NAMALWA (cell line): ENCODE results near the gene CDKAL1.

Experiments used
- DNase-seq: peaks from one replicate; pipeline ENCODE4 v3.0.0-alpha.2; 2015; ENCODE audit warnings: low spot score

CDKAL1 gene

DNA sequence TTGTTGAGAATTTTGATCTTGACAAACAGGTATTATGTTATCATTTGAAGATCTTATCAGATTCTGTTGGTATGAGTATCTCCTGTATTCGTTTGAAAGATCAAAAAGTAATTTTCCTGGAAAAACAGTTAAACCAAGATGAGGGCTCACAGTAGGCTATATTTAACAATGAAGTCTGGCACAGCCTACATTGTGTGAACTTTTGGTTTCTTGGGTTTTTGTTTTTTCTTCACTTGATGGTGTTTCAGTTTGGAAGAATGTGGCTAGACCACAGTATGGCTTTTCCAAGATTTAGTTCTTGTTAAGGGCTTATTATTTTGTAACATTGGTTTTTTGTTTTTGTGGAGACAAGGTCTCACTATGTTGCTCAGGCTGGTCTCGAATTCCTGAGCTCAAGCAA, 306.4 kb downstream of the CDKAL1 start:
- no peak for DNase-seq

DNA sequence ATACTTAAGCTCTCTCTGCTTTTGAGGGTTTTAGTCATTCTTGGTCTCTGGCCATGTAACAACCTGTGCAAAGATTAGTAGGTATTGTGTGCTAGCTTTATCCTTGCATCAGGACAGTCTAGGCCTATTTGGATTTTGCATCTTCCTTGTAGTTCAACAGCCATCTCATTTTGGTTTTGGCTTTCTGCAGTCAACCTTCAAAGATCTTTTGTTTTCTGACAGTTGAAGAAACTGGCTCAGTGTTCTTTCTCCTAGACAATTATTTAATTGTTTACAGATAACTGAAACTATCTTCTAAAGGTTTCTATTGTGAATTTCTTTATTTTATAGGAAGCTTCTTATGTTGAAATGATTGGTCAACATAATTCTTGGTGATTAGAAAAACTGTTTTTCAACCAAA, 307.5 kb downstream of the CDKAL1 start:
- no peak for DNase-seq

DNA sequence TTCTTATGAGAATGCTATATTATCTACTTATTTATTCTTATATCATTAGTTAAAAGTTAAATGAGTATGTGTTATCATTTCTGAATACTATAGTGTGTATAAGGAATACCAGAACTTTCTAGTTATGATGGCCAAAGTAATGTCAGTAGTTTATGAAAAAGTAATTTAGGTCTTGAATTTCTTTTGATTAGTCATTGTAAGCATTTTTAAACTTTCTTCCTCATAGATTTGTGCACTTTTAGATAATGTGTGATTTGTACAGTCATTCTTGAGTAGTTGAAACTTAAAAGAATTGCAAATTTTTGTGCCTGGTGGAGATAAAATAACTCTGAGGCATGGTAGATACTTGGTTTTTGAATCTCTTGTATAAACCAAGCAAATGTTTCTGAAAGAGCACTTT, 311.3 kb downstream of the CDKAL1 start:
- DNase-seq = no peak

DNA sequence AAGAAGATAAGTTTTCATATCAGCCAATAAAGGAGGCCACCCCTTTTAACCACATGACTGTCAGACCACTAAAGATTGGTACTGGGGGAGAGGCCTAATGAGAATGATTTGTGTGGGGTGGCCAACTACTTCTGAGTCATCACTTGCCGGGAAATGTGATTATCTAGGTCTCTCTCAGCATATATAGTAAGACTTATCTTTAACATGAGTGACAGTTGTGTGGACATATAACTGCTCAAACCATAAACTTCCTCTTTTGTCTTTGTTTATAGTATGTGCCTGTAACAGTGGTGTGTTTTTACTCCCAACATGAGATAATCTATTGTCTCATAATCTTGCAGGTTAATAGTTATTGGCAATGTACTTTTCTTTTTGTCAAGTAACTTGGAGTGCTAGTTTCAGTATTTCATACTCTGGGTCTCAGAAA, 312.4 kb downstream of the CDKAL1 start:
- DNase-seq = no peak

DNA sequence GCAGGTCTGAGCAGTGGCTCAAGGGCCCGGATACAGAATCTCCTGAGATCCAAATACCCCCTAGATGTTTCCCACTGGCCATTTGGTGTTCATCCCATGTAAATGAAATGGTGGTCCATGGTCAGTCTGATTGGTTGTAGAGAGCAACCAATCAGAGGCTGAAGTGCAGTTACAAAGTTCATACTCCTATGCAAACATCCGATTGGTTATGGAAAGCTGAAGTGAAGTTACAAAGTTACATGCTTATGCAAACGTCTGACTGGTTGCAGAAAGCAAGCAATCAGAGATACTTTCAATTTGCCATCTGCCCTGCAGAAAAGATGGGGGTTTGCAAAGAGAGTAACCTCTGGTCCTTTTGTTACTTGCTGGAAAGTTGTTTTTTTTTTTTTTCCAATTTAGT, 313.6 kb downstream of the CDKAL1 start:
- no peak for DNase-seq

DNA sequence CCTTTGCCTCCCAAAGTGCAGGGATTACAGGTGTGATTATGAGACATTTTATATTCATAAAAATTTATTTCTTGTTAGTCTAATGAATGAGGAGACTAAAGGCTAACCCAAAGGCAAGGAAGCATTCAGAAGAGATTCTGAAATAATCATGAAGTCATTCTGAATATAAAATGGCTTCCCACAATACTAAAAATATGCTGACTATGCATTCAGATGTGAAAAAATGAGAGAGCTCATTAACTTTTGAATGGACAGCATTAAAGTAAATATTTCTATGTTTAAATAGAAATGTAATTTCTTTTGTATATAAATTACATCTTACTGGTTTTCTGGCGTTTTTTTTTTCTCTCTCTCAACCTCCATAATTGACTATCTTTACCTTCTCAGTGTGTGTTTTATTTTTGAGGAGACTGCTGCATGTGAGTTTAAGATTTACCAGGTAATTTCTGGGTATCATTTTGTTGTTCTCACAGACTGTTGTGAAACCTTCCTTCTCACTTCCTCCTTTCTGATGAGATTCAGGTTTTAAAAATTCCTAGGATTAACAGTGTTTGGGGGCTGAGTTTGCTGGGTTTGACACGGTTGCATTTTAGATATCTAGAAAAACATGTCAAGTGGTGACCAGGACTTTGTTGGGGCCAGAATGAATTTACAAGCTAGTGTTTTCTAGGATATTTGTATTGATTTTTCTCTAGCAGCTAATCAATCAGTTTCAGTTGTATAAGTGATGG, 316.6 kb downstream of the CDKAL1 start:
- DNase-seq = no peak

DNA sequence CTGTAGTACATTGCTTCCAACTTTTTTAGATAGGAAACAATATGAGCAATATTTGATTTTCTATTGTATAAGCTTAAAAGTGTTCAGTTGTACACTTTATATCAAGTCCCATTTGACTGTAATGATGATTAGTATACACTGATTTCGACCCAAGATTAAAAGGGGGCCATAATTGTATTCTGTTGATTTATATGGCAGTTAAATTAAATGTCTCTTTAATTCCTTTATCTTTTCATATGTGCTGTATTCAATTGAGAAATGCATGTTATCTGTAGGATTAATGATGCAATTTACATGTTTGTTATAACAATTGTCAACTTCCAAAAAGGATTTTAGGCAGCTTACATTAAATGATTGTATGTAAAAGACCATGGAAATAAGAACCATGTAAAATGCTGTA, 317.5 kb downstream of the CDKAL1 start:
- no peak for DNase-seq

DNA sequence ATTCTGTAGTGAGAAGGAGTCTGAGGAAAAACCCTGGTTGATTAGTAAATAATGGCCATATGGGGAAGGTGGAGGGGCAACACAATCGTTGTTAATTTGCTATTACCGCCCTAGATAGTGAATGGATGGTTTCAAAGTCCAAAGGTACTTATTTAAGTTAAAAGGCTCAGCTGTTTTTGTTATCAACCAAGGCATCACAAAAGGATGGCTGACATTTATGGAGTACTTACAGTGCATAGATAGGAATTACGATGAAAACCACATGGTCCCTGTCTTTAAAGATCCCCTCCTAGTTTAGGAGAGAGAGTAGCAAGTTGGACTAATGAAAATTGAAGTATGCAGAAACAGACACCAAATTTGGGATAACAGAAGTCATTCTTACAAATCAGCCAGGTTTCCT, 319.6 kb downstream of the CDKAL1 start:
- no peak for DNase-seq

DNA sequence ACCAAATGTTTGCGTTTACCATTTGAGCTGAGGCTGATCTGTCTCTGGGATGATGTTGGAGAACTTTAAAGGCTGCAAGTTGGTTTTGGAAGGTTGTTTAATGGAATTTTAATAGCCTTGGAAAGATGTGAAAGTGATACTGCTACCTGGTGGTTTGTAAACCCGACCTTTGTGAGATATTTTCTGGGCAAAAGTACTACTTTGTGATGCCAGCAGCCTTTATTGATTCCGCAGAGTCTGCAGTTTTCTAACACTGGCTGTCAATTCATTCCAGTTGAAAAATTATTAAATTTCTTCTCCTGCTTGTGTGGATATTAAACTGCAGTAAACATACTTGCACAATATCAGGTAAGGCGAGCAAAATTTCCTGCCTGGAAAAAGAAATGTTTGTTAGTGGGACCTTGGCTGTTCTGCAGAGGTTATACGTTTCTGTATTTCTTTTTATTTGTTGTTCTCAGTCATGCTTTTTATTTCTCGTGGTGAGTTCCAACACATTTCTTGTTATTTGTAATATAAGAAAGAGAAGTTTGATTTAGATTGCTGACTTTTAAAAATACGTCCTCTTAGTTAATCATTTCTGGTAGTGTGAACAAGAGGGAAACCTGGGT, 322.5 kb downstream of the CDKAL1 start:
- DNase-seq = no peak

DNA sequence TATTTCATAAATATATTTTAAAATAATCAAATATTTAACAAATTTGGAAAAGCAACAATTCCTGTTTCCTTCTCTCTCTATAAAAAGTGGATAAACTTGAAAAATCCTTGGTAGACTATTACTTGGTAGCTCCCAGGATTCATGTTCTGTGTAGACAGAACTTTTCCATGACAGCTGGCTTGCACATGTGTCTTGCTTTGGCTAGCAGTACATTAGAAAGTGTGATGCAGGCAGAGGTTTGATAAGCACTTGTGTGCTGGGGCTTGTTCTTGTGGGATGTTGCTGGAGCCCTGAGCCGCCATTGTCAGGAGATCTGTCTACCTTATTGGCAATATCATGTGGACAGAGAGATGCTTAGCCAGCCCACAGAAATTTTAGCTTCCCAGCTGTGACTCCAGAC, 327.2 kb downstream of the CDKAL1 start:
- no peak for DNase-seq

DNA sequence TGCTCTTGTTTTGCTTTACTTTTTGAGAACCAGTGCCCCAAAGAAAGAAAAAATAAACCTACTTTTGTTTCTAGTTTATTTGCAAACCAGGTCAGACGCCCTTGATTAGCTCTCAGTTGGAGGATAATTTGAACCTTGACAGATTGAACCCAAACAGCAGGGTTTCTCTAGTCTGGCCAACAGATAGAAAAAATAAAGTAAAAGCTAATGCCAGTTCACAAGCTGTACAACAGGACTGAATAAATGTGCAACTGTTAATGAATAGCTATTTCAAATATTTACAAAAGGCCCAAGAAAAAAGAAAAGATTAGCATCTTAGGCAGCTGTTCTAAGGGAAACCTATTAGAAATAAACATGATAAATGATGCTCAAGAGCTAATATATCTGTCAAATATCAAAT, 331.8 kb downstream of the CDKAL1 start:
- no peak for DNase-seq

DNA sequence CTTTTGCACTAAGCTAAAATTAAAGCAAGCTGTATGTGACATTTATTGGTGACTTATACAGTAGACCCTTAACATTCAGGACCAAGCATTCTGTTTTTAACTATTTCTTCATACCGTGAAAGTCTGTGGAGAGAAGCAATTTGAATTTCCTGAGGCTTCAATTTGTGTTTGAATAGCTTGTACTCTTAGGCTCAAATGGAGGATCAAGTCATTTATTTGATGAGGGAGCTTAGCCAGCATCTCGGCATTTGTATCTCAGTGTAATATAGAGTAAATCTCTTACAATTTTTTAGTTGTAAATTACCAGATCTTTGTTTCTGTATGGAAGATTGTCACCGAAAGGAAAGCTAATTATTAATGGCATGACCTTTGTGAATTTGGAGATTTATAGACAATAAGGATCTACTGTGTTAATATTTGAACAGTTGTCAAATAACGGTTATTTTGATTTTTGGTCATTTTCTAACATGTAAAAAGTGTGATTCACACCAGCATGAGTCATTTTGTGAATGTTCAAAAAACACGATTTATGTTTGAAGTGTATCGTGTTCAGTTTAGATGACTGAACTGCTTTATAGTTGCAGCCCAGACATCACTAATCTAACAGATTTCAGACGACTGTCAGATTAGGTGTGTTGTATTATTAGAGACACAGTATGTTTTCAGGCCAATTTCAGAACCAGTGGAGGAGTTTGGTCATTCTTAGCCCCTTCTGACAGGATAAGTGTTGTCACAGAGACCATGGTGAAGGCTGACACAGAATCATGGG, 332.9 kb downstream of the CDKAL1 start:
- DNase-seq = no peak

DNA sequence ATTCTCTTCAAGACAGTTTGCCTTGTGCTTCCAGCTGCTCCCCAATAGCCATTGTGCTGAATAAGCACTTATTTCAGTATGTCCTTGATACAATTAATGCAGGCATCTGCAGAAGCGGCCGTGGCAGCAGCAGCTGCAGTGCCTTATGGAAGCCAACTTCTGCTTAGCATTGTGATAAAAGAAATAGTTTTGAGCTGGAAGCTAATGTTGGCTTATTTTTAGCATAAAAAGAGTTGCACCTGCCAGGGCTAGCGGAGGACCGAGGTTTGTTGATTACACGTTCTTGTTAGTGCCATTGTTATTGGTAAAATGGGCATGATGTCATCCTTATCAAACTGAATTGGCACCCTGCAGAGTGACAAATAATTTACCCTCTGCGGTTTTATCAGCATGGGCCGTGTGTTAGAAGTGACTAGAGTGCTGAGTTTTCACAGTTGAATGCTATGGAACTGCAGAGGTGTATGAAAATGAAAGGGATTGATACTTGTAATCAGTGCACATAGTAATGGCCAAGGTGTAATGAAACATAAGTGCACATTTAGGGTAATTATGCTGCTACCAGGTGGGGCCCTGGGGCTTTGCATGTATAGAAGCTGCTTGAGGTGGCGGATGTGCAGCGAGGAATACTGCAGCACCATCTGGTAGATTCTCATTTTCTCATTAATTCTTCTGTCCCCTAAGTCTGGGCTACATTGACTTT, 334.3 kb downstream of the CDKAL1 start:
- DNase-seq = no peak

DNA sequence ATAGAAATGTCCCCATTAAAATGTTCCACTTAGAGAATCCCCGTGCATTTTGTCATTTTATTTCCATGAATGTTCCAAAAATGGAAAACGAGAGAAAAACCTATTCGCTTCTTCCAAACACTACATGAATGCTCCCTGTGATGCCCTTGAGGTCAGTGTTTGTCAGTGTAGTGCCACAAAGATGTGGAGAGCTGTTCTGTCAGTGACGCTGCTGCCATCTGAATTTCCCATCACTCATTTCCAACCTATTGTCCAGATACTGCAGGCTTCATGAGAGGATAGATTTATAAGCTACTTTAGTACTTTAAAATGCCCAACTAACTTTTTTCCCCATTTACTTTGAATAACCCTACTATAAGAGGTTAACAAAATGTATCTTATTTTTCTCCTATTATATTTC, 335.8 kb downstream of the CDKAL1 start:
- DNase-seq = no peak

DNA sequence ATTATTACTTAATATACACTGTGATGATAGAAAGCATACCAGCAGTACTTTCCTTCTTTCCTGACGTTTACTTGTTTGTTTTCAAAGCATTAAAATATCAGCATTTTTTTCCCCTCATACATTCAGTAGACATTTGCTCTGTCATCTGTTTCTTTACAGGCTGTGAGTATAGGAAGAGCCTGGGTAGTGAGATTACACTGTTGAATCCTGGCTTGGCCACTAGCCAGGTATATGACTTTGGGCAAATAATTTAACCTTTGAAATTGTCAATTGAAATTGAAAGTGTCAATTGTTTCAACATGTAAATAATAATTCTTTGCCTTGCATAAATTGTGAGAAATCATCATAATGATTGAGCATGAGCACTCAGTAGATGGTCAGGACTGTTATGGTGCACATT, 336.2 kb downstream of the CDKAL1 start:
- DNase-seq = no peak

DNA sequence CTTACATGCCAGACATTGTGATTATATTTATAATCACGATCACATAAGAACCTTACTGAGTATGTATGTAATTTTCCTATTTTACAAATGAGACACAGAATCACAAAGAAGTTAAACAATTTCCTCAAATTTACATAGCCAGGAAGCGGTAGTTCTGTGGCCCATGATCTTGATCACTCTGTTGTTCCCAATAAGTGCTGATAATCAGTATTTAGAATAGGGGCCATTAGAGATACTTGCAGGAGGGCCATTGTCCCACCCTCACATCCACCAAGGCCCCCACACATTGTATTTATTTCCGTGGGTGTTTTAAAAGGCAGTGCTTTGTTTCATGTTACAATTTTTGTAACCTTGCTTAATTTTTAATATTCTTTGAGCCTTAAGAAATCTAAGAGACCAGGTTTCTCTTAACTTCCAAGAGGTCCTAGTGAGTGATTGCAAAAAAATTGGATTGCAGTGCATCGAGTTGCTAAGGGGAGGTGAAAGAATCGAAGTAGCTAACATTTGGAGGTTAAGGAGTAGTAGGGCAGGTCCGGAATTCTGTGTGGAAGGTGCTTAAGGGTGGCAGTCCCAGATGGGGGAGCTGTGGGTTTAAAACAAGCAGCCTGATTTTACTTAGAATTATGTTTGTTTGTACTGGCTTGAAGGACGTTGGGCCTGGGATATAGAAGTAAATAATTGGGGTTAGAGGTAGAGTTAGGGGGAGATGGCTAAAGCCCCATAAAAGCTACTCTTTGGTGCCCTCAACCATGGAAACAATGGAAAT, 339.4 kb downstream of the CDKAL1 start:
- no peak for DNase-seq

DNA sequence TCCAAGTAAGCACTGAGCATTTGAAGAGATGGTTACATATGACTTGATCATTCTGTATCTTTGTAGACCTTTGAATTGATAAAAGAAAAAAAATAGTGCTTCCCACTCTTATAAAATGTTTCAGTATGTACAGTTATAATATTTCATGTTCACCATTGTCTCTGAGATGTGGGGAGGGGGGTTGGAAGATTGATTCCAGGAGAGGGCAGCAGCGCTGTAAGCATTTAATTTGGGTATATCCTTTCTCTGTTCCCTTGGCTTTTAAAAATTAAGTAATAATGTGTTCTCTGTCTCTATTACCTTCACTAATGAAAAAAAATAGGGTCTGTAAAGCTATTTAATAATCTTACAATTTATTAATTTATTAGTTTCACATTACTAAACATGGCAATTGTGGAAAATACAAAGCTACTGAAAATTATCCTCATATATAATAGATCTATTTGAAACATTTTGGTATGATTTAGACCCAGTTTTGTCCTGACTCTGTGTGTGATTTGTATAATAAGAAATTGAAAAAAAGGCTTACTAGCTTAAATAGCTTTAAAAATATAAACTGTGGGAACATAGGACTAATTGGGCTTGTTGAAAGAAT, 341.2 kb downstream of the CDKAL1 start:
- DNase-seq = peak; percentile 26

DNA sequence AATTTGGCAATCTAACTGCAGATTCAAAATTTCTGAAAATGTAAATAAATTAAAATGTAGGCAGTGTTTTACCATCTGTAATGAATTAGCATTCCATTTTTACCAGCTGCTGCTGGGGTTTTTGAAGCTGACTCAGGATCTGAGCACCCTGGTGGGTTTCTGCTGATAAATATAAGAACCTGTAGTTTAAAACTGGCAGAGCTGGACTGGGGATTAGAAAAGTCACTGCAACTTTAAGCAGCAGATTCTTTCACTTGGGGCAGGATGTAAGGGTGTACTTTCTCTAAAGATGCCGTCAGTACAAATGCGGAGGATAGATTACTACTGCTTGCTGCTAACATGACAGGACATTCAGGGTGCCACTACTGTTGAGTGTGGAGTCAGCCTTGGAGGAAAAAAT, 341.8 kb downstream of the CDKAL1 start:
- DNase-seq = no peak

DNA sequence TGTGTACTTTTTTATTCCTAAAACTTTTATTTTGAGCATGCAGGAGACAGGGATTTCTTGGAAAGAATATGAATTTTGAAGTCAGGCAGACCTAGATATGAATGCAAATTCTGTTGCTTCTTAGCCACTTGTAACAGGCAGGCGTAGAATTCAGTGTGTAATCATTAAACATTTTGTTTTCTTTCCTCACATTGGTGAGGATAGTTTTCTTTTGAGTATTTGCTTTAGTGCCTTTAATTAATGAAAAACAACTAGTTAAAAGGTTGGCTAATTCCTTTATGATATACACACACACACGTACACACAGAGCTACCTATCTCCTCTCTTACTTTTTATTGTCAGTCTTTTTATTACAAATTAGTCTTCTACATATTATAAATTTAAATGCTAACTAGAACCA, 342.3 kb downstream of the CDKAL1 start:
- DNase-seq = no peak

DNA sequence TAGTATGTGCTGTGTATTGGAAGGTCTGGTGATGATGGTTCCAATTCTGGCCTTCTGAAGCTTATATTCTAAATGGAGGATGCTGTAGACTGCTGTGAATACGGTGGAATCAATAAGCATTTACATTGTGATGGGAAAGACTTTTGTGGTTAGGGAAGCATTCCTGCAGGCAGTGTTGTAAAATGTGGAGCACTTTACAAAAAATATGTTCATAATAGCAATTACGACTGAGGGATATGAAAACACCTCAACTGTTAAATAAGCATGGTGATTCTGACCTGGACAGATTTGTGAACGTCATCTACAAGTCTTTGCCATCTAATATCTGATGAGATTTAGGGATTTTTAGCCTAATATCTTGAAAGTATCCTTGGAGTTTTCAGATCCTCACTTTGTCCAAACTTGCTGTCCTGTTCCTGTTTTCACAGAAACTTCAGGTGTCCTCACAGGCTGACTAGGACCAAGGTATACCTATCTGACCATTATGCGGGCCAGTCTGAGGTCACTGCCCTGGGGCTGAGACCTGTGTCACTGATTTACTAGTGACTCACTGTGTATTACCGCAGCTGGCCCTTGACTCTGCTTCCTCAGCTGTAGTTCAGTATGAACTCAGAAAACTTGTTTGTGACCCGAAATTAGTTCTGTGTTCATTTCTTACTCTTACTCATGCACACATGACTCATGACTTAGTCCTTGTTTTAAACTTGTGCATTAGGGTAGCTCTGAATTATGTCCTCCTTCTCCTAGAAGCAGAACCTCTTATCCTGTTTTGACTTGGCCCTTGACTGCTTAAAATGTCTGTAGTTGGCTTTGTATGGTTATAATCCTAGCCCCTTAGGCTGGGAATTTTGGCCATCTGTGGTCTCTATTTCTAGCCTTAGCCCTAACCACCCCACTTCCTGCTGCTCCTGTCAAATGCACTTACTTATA, 343.0 kb downstream of the CDKAL1 start:
- no peak for DNase-seq
